T-helper 2 cell treated with Interferon-gamma antibody and Interleukin-4, amounts not matched to agents 100 ng/mL and 5 ng/mL, for 36 hours (primary cell): ENCODE measurements around the gene DNMBP. TPM values are rescaled to one million over a fixed set of nuclear protein-coding genes. Genes with fewer than 3 reads are reported as not detected.
"Not testable (repeated sequence)": the region's sequence is repeated elsewhere in the genome, so short reads cannot be mapped to it uniquely, and the experiment has no call there.

ENCODE experiments used
- intact Hi-C: fragments of 100-400 bp; cut with micrococcal nuclease; formaldehyde crosslinking; loops from one replicate; pipeline ENCODE4 v1.15.1; 2023
- total RNA-seq: library from RNA; stranded (reverse); gene quantifications from 2 replicates; pipeline ENCODE4 v1.2.3, GENCODE V29; 2022

Gene DNMBP
- total RNA-seq, 1 donor from 2014 or later = 1.7 TPM

GRCh38 chr10:100014071-100014762, 4.5 kb upstream of the DNMBP start:
- intact Hi-C loops = no loop called here

GRCh38 chr10:100013621-100014020, 3.9 kb upstream of the DNMBP start:
- intact Hi-C loops = no loop called here

GRCh38 chr10:100011906-100012305, 2.2 kb upstream of the DNMBP start:
- intact Hi-C loops = not testable (repeated sequence)

GRCh38 chr10:100009283-100009792, 409 bp downstream of the DNMBP start:
- intact Hi-C loops = loop anchor here (1.0 to 10.0 kb wide), 3 partner anchors 135 to 277 kb away; partner anchors contain the start of genes COX15 and CUTC

- intact Hi-C loops = loop anchor here (1.0 to 10.0 kb wide), 3 partner anchors 134 to 276 kb away; partner anchors contain the start of genes COX15 and CUTC
Observed at GRCh38 chr10:100008708-100009282, 952 bp downstream of the DNMBP start.

GRCh38 chr10:100008142-100008522, 1.6 kb downstream of the DNMBP start:
- intact Hi-C loops = loop anchor here (2.0 to 10.0 kb wide), 2 partner anchors 133 to 275 kb away; partner anchors contain the start of genes COX15 and CUTC

GRCh38 chr10:100007231-100008141, 2.3 kb downstream of the DNMBP start:
- intact Hi-C loops = loop anchor here (2.0 to 10.0 kb wide), 2 partner anchors 133 to 275 kb away; partner anchors contain the start of genes COX15 and CUTC

GRCh38 chr10:100006243-100006886, 3.4 kb downstream of the DNMBP start:
- intact Hi-C loops = loop anchor here (10.0 kb wide), 1 partner anchor 132 kb away; no protein-coding TSS in a partner anchor

GRCh38 chr10:100004805-100005510, 4.8 kb downstream of the DNMBP start:
- intact Hi-C loops = loop anchor here (10.0 kb wide), 1 partner anchor 130 kb away; no protein-coding TSS in a partner anchor

GRCh38 chr10:100000109-100000644, 9.6 kb downstream of the DNMBP start:
- intact Hi-C loops = loop anchor here (10.0 kb wide), 1 partner anchor 125 kb away; no protein-coding TSS in a partner anchor

GRCh38 chr10:99999319-100000108, 10.2 kb downstream of the DNMBP start:
- intact Hi-C loops = loop anchor here (10.0 kb wide), 1 partner anchor 125 kb away; no protein-coding TSS in a partner anchor

- intact Hi-C loops = no loop called here
Observed at GRCh38 chr10:99998889-99999288, 10.9 kb downstream of the DNMBP start.

- intact Hi-C loops = no loop called here
Observed at GRCh38 chr10:99996671-99997648, 12.8 kb downstream of the DNMBP start.

- intact Hi-C loops = no loop called here
Observed at GRCh38 chr10:99995713-99996112, 14.0 kb downstream of the DNMBP start.

GRCh38 chr10:99995269-99995668, 14.5 kb downstream of the DNMBP start:
- intact Hi-C loops = no loop called here

GRCh38 chr10:99994801-99995200, 14.9 kb downstream of the DNMBP start:
- intact Hi-C loops = no loop called here
